Liver (tissue), 9 donors: ENCODE results near the gene ECI2. TPM values are rescaled to one million over a fixed set of nuclear protein-coding genes. Genes with fewer than 3 reads are reported as not detected.

Experiments
- DNase-seq: peaks from one replicate; pipeline ENCODE4 v3.0.0-alpha.2; 2017; ENCODE audit warnings: low spot score
- H3K27ac ChIP-seq, 2 donors: one replicate each; pipeline ENCODE4 v1.7.0; 2013; ENCODE audit warnings: inconsistent platforms in 2 of 2, low read length in 2 of 2, control low read depth in 1 of 2, low read depth in 1 of 2, mild to moderate bottlenecking in 1 of 2
- H3K27me3 ChIP-seq, 4 donors: one replicate each; pipeline versions ENCODE4 v1.6.1 to v1.7.0; 2013; ENCODE audit warnings: low read length in 3 of 4, inconsistent platforms in 1 of 4, mild to moderate bottlenecking in 1 of 4, moderate library complexity in 1 of 4; ENCODE audit not compliant: control insufficient read depth in 4 of 4, insufficient read depth in 4 of 4
- H3K36me3 ChIP-seq, 4 donors: one replicate each; pipeline versions ENCODE4 v1.6.1 to v1.7.0; 2013; ENCODE audit warnings: low read length in 3 of 4, mild to moderate bottlenecking in 3 of 4, low read depth in 1 of 4, moderate library complexity in 1 of 4; ENCODE audit not compliant: control insufficient read depth in 4 of 4, insufficient read depth in 3 of 4
- H3K4me1 ChIP-seq, 4 donors: one replicate each; pipeline versions ENCODE4 v1.6.1 to v1.7.0; 2013; ENCODE audit warnings: low read length in 3 of 4, mild to moderate bottlenecking in 3 of 4, moderate library complexity in 1 of 4; ENCODE audit not compliant: control insufficient read depth in 4 of 4, insufficient read depth in 4 of 4
- H3K4me3 ChIP-seq, 3 donors: one replicate each; pipeline versions ENCODE4 v1.6.1 to v1.7.0; 2013; ENCODE audit warnings: low read length in 3 of 3, control low read depth in 1 of 3, low read depth in 1 of 3, mild to moderate bottlenecking in 1 of 3
- H3K9ac ChIP-seq, 2 donors: one replicate each; pipeline ENCODE4 v1.7.0; 2013; ENCODE audit warnings: low read length in 2 of 2, mild to moderate bottlenecking in 2 of 2, moderate library complexity in 2 of 2, control low read depth in 1 of 2, low read depth in 1 of 2
- H3K9me3 ChIP-seq, 4 donors: one replicate each; pipeline versions ENCODE4 v1.6.1 to v1.7.0; 2013; ENCODE audit warnings: low read length in 3 of 4; ENCODE audit not compliant: control insufficient read depth in 4 of 4
- ATF3 ChIP-seq: IDR thresholded peaks from 2 replicates; pipeline ENCODE4 v1.6.1; 2016; ENCODE audit warnings: antibody characterized with exemption
- CTCF ChIP-seq: fragments of 150-350 bp; IDR thresholded peaks from 2 replicates; pipeline ENCODE4 v1.5.1; 2017; ENCODE audit warnings: improper control_type of control experiment, low read depth, low read length; ENCODE audit not compliant: missing input control
- EGR1 ChIP-seq, 2 donors: IDR thresholded peaks; 2 replicates each; pipeline ENCODE4 v1.6.1; 2016 to 2018; ENCODE audit warnings: antibody characterized with exemption in 2 of 2, low read depth in 2 of 2
- FOXA1 ChIP-seq: IDR thresholded peaks from 2 replicates; pipeline ENCODE4 v1.6.1; 2016; ENCODE audit warnings: antibody characterized with exemption
- FOXA2 ChIP-seq: IDR thresholded peaks from 2 replicates; pipeline ENCODE4 v1.6.1; 2016; ENCODE audit warnings: antibody characterized with exemption
- GABPA ChIP-seq, 2 donors: IDR thresholded peaks in 1 of 2; conservative IDR thresholded peaks in 1 of 2; 2 replicates each; pipeline ENCODE4 v1.6.1; 2016; ENCODE audit warnings: antibody characterized with exemption in 2 of 2, mild to moderate bottlenecking in 1 of 2, moderate library complexity in 1 of 2
- HNF4A ChIP-seq, 2 donors: conservative IDR thresholded peaks; 2 replicates each; pipeline ENCODE4 v1.6.1; 2016; ENCODE audit warnings: antibody characterized with exemption in 2 of 2, mild to moderate bottlenecking in 2 of 2
- HNF4G ChIP-seq: IDR thresholded peaks from 2 replicates; pipeline ENCODE4 v1.6.1; 2016; ENCODE audit warnings: antibody characterized with exemption
- JUND ChIP-seq, 2 donors: IDR thresholded peaks; 2 replicates each; pipeline ENCODE4 v1.6.1; 2016; ENCODE audit warnings: antibody characterized with exemption in 2 of 2
- MAX ChIP-seq: IDR thresholded peaks from 2 replicates; pipeline ENCODE4 v1.6.1; 2016; ENCODE audit warnings: antibody characterized with exemption
- NR2F2 ChIP-seq: IDR thresholded peaks from 2 replicates; pipeline ENCODE4 v1.6.1; 2016; ENCODE audit warnings: antibody characterized with exemption
- RAD21 ChIP-seq, 2 donors: IDR thresholded peaks; 2 replicates each; pipeline ENCODE4 v1.6.1; 2016; ENCODE audit warnings: antibody characterized with exemption in 2 of 2, mild to moderate bottlenecking in 2 of 2
- REST ChIP-seq: IDR thresholded peaks from 2 replicates; pipeline ENCODE4 v1.6.1; 2016; ENCODE audit warnings: antibody characterized with exemption, mild to moderate bottlenecking
- RXRA ChIP-seq, 2 donors: IDR thresholded peaks; 2 replicates each; pipeline ENCODE4 v1.6.1; 2017 to 2018; ENCODE audit warnings: antibody characterized with exemption in 2 of 2, mild to moderate bottlenecking in 1 of 2
- SP1 ChIP-seq: IDR thresholded peaks from 2 replicates; pipeline ENCODE4 v1.6.1; 2018; ENCODE audit warnings: antibody characterized with exemption, mild to moderate bottlenecking
- TAF1 ChIP-seq: conservative IDR thresholded peaks from 2 replicates; pipeline ENCODE4 v1.6.1; 2016; ENCODE audit warnings: antibody characterized with exemption, mild to moderate bottlenecking
- YY1 ChIP-seq: IDR thresholded peaks from 2 replicates; pipeline ENCODE4 v1.6.1; 2016; ENCODE audit warnings: antibody characterized with exemption, mild to moderate bottlenecking
- ZBTB33 ChIP-seq: IDR thresholded peaks from 2 replicates; pipeline ENCODE4 v1.6.1; 2016; ENCODE audit warnings: antibody characterized with exemption
- WGBS: extraction: QIAGEN DNeasy Blood & Tissue Kit; methylation state at CpG from one replicate; pipeline ENCODE4 v1.1.7; 2013; 5-methylcytosine and 5-hydroxymethylcytosine counted together
- polyA plus RNA-seq, 2 donors: library from polyadenylated mRNA; stranded (reverse) in 1 of 2; unstranded in 1 of 2; fragments of 200-250 nt in 1 of 2; fragments of >200 nt in 1 of 2; fragmentation: Nextera tagmentation in 1 of 2; extraction: Ambion mirVana in 1 of 2; gene quantifications; one replicate each; pipeline versions ENCODE4 v1.2.1 to v1.2.3, GENCODE V29; 2013 to 2015
- total RNA-seq, 2 donors: library from RNA; depleted of rRNA; stranded (reverse); fragments of >200 nt; gene quantifications; one replicate each; pipeline ENCODE4 v1.2.3, GENCODE V29; 2014
- donor health status: healthy.
- donor health status: healthy.
- donor health status: healthy.
- donor health status: healthy.
- donor health status: healthy.

ECI2 gene
- total and polyA plus RNA-seq, 4 donors: 79.5 to 158 (median 126) TPM

- no peak for DNase-seq
- no peak for TF ChIP-seq NR2F2
- no peak overlapping the region for H3K27ac ChIP-seq
- peaks cover 0 to 4% (median under 1%) of the 10 kb centered on the region in 4 donors for H3K9me3 ChIP-seq
- WGBS: 94% methylated on average over 4 of the region's 4 CpGs
- H3K36me3 ChIP-seq: peaks cover 4 to 57% (median 38%) of the 10 kb centered on the region in 4 donors
- H3K9ac ChIP-seq: no peak overlapping the region
- H3K4me3 ChIP-seq: no peak overlapping the region
- no peaks in the 10 kb centered on the region for H3K27me3 ChIP-seq
- H3K4me1 ChIP-seq: no peaks in the 10 kb centered on the region
Observed at GRCh38 chr6:4115741-4116140, 19.6 kb downstream of the ECI2 start.

- no peaks in the 10 kb centered on the region for H3K4me1 ChIP-seq
- H3K36me3 ChIP-seq: peaks cover 0 to 44% (median 30%) of the 10 kb centered on the region in 4 donors
- H3K9me3 ChIP-seq: peaks cover 0 to 4% (median under 1%) of the 10 kb centered on the region in 4 donors
- WGBS: 96% methylated on average over 3 of the region's 3 CpGs
- H3K4me3 ChIP-seq: no peak overlapping the region
- no peak for DNase-seq
- H3K27me3 ChIP-seq: no peaks in the 10 kb centered on the region
- TF ChIP-seq YY1 (no peak), CTCF (no peak), FOXA2 (no peak), GABPA (IDR thresholded peaks at IDR 0.05 in 1 of 2, conservative IDR thresholded peaks at IDR 0.05 in 1 of 2) (no peak), NR2F2 (no peak), MAX (no peak), JUND (IDR thresholded peaks at IDR 0.05) (no peak), RAD21 (IDR thresholded peaks at IDR 0.05) (no peak), EGR1 (IDR thresholded peaks at IDR 0.05; ENCODE audit: low read depth in 2 of 2) (no peak), RXRA (IDR thresholded peaks at IDR 0.05) (no peak), SP1 (no peak), FOXA1 (no peak), REST (no peak), TAF1 (no peak), HNF4G (no peak), ATF3 (no peak), ZBTB33 (no peak), HNF4A (conservative IDR thresholded peaks at IDR 0.05) (no peak)
- no peak overlapping the region for H3K9ac ChIP-seq
- H3K27ac ChIP-seq: no peak overlapping the region
Observed at GRCh38 chr6:4114123-4114522, 21.3 kb downstream of the ECI2 start.
